Measurements from ENCODE around the gene MAST2.

DNA sequence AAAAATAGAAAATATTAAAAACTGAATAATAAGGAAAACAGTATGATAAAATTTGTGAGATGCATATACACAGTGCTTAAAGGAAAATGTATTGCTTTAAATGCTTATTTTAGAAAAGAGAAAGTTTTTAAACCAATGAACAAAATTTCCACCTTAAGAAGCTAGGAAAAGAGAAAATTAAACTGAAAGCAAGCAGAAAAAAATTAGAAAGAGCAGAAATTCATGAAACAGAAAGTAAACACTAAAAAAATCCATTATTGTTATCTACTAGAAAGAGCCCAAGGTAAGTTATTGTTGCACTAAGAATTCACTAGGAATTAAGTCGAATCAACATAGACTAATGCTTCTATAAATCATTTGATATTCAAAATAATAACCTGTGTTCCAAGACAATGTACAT, 261.3 kb downstream of the MAST2 start:
- TF ChIP-seq, protein P1, sequence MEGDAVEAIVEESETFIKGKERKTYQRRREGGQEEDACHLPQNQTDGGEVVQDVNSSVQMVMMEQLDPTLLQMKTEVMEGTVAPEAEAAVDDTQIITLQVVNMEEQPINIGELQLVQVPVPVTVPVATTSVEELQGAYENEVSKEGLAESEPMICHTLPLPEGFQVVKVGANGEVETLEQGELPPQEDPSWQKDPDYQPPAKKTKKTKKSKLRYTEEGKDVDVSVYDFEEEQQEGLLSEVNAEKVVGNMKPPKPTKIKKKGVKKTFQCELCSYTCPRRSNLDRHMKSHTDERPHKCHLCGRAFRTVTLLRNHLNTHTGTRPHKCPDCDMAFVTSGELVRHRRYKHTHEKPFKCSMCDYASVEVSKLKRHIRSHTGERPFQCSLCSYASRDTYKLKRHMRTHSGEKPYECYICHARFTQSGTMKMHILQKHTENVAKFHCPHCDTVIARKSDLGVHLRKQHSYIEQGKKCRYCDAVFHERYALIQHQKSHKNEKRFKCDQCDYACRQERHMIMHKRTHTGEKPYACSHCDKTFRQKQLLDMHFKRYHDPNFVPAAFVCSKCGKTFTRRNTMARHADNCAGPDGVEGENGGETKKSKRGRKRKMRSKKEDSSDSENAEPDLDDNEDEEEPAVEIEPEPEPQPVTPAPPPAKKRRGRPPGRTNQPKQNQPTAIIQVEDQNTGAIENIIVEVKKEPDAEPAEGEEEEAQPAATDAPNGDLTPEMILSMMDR (IDR thresholded peaks at IDR 0.05): no peak
- no peak for TF ChIP-seq POLR2A (IDR thresholded peaks at IDR 0.05)

Data from esophagus squamous epithelium (tissue), 4 donors.